C4-2B (cell line): ENCODE data around the gene FOXJ3.

Source experiments
- ZFX ChIP-seq: fragments of 450-650 bp; IDR thresholded peaks from 2 replicates; pipeline ENCODE4 v1.6.1; 2017
- TF ChIP-seq, protein P1 (sequence below): fragments of 450-650 bp; conservative IDR thresholded peaks from 2 replicates; pipeline ENCODE4 v1.5.1; 2017; ENCODE audit warnings: mild to moderate bottlenecking

DNA sequence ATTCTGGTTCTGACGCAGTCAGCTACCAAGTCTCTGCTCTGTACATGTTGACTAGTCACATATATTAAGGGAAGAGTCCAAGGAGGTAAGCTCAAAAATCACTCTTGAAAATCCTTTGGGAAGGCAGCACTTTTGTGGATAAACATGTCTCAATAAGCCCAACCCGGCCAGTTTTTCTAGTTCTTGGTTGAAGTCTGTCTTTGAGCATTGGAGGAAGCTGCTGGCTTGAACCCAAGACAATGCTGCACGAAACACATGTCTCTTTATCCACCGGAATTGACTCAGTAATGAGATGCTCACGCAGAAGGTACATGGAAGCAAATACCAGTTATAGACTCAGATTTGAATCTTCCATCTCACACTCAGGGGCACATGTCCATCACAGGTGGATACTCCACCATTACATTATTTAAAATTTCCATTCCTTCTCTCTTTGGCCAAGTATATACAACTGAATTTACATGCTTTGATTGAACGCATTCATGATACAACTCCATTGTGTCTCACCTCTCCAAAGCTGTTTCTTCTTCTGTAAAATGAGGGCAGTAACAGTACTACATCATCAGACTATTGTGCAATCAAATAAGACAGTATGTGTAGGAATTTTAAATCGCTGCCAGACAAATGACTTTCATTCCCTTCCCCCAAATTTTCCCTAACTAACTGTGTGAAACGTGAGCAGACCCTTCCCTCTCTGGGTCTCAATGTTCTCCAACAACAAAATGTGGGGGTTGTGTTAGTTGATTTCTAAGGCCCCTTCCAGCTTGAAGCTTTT lies 160.9 kb downstream of the FOXJ3 start:
- TF ChIP-seq, protein P1, sequence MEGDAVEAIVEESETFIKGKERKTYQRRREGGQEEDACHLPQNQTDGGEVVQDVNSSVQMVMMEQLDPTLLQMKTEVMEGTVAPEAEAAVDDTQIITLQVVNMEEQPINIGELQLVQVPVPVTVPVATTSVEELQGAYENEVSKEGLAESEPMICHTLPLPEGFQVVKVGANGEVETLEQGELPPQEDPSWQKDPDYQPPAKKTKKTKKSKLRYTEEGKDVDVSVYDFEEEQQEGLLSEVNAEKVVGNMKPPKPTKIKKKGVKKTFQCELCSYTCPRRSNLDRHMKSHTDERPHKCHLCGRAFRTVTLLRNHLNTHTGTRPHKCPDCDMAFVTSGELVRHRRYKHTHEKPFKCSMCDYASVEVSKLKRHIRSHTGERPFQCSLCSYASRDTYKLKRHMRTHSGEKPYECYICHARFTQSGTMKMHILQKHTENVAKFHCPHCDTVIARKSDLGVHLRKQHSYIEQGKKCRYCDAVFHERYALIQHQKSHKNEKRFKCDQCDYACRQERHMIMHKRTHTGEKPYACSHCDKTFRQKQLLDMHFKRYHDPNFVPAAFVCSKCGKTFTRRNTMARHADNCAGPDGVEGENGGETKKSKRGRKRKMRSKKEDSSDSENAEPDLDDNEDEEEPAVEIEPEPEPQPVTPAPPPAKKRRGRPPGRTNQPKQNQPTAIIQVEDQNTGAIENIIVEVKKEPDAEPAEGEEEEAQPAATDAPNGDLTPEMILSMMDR, result no peak
- TF ChIP-seq ZFX, result no peak
